A673 (cell line): ENCODE data around the gene EXPH5. TPM values are rescaled to one million over a fixed set of nuclear protein-coding genes. Genes with fewer than 3 reads are reported as not detected.

Source experiments
- BruUV-seq: library from RNA; stranded (reverse); fragments of 400-500 nt; replicated peaks from 2 replicates; lab custom pipeline; 2021; lab: Mats Ljungman, UMichigan
- CTCF ChIA-PET: fragments of 300-600 bp; sonication (Branson Sonifier 250); formaldehyde crosslinking; loops from one replicate; lab custom pipeline; 2022; ENCODE audit warnings: antibody characterized with exemption; lab: Charles Lee
- POLR2A ChIA-PET: fragments of 300-600 bp; sonication (Branson Sonifier 250); formaldehyde crosslinking; loops from one replicate; lab custom pipeline; 2022; ENCODE audit warnings: antibody characterized with exemption; ENCODE audit not compliant: low non-redundant PET; lab: Charles Lee
- DNase-seq: peaks from one replicate; pipeline ENCODE4 v3.0.0-alpha.2; 2015; ENCODE audit warnings: low spot score
- H3K27ac ChIP-seq: fragments of 200-600 bp; sonication (generic); 2 replicates; pipeline ENCODE4 v1.5.1; 2016; ENCODE audit warnings: mixed run types, low read depth, mild to moderate bottlenecking, mixed read lengths, antibody characterized with exemption, low read length; ENCODE audit not compliant: poor library complexity, severe bottlenecking
- H3K27me3 ChIP-seq: fragments of 200-600 bp; sonication (generic); replicated peaks from 2 replicates; pipeline ENCODE4 v1.6.1; 2017; ENCODE audit warnings: mixed run types, low read depth, mild to moderate bottlenecking, mixed read lengths, antibody characterized with exemption, low read length; ENCODE audit not compliant: insufficient read depth, poor library complexity
- H3K36me3 ChIP-seq: fragments of 200-600 bp; sonication (generic); 2 replicates; pipeline ENCODE4 v1.6.1; 2016; ENCODE audit warnings: mixed run types, mild to moderate bottlenecking, mixed read lengths, antibody characterized with exemption, low read length; ENCODE audit not compliant: insufficient read depth, poor library complexity, severe bottlenecking
- H3K4me1 ChIP-seq: fragments of 200-600 bp; sonication (generic); 2 replicates; pipeline ENCODE4 v1.6.1; 2017; ENCODE audit warnings: mixed run types, mild to moderate bottlenecking, mixed read lengths, antibody characterized with exemption, low read length; ENCODE audit not compliant: insufficient read depth, poor library complexity, severe bottlenecking
- H3K4me3 ChIP-seq: fragments of 200-600 bp; sonication (generic); 2 replicates; pipeline ENCODE4 v1.5.1; 2016; ENCODE audit warnings: low read depth, mixed run types, mild to moderate bottlenecking, mixed read lengths, low read length; ENCODE audit not compliant: poor library complexity, severe bottlenecking
- H3K9me3 ChIP-seq: fragments of 200-600 bp; sonication (generic); 2 replicates; pipeline ENCODE4 v1.6.1; 2016; ENCODE audit warnings: mixed run types, low read depth, mild to moderate bottlenecking, mixed read lengths, antibody characterized with exemption, low read length; ENCODE audit not compliant: poor library complexity, severe bottlenecking
- CTCF ChIP-seq: fragments of 300-800, 200-600 bp; sonication (generic); conservative IDR thresholded peaks from 2 replicates; pipeline ENCODE4 v1.5.1; 2017; ENCODE audit warnings: low read depth, mild to moderate bottlenecking, antibody characterized with exemption, low read length, moderate library complexity, mixed read lengths
- EZH2 ChIP-seq: fragments of 200-600 bp; sonication (generic); IDR thresholded peaks from 2 replicates; pipeline ENCODE4 v1.6.1; 2017; ENCODE audit warnings: borderline replicate concordance, low read depth, mild to moderate bottlenecking, mixed read lengths, antibody characterized with exemption, low read length; ENCODE audit not compliant: poor library complexity, severe bottlenecking
- intact Hi-C: fragments of 100-400 bp; cut with micrococcal nuclease; formaldehyde crosslinking; loops from one replicate; pipeline ENCODE4 v1.10.0; 2022; ENCODE audit not compliant: unreplicated experiment
- total RNA-seq: library from RNA; stranded (reverse); gene quantifications from 2 replicates; pipeline ENCODE4 v1.2.3, GENCODE V29; 2021

Gene EXPH5
- total RNA-seq, 1 experiment from 2014 or later: 0.26 TPM

- intact Hi-C loops: no loop called here
- POLR2A ChIA-PET: no interaction called here
- no peaks in the 10 kb centered on the region for H3K27me3 ChIP-seq
- no peaks in the 10 kb centered on the region for H3K9me3 ChIP-seq
- TF ChIP-seq EZH2: no peak
- no peak for TF ChIP-seq CTCF
- H3K27ac ChIP-seq: no peak overlapping the region
- no peaks in the 10 kb centered on the region for H3K4me1 ChIP-seq
- no peaks in the 10 kb centered on the region for H3K36me3 ChIP-seq
- no peak overlapping the region for H3K4me3 ChIP-seq
- CTCF ChIA-PET: no interaction called here
- no peak for DNase-seq
- no TSS peak for BruUV-seq
Measured at GRCh38 chr11:108559904-108560303, 33.7 kb downstream of the EXPH5 start.

- Histone ChIP-seq H3K4me3 (no peak overlapping the region), H3K36me3 (no peaks in the 10 kb centered on the region), H3K27me3 (no peaks in the 10 kb centered on the region), H3K4me1 (no peaks in the 10 kb centered on the region), H3K27ac (no peak overlapping the region), H3K9me3 (no peaks in the 10 kb centered on the region)
- intact Hi-C loops: no loop called here
- ChIA-PET CTCF (no interaction called here), POLR2A (no interaction called here)
- TF ChIP-seq EZH2: no peak
- no peak for TF ChIP-seq CTCF
- BruUV-seq: no TSS peak
- DNase-seq: no peak
Measured at GRCh38 chr11:108559340-108559739, 34.2 kb downstream of the EXPH5 start.

- H3K4me3 ChIP-seq: no peak overlapping the region
- no TSS peak for BruUV-seq
- no peak for DNase-seq
- no peaks in the 10 kb centered on the region for H3K4me1 ChIP-seq
- TF ChIP-seq CTCF (no peak), EZH2 (no peak)
- ChIA-PET CTCF (no interaction called here), POLR2A (no interaction called here)
- no peaks in the 10 kb centered on the region for H3K36me3 ChIP-seq
- no peaks in the 10 kb centered on the region for H3K9me3 ChIP-seq
- intact Hi-C loops: no loop called here
- no peaks in the 10 kb centered on the region for H3K27me3 ChIP-seq
- no peak overlapping the region for H3K27ac ChIP-seq
Measured at GRCh38 chr11:108558222-108558621, 35.3 kb downstream of the EXPH5 start.
